GM23248 (cell line): ENCODE measurements around the gene STT3B. TPM values are rescaled to one million over a fixed set of nuclear protein-coding genes. Genes with fewer than 3 reads are reported as not detected.
A peak's percentile ranks its signal among the peaks of the same experiment; 100 is the strongest.

Source experiments
- DNase-seq: peaks from one replicate; pipeline ENCODE4 v3.0.0-alpha.2; 2015
- H2AFZ ChIP-seq: fragments of 200-600 bp; sonication (generic); 2 replicates; pipeline ENCODE4 v1.6.1; 2016; ENCODE audit warnings: antibody characterized with exemption
- H3F3A ChIP-seq: fragments of 200-600 bp; sonication (generic); 2 replicates; pipeline ENCODE4 v1.6.1; 2016; ENCODE audit warnings: mild to moderate bottlenecking, antibody characterized with exemption, mixed run types; ENCODE audit not compliant: insufficient read depth
- H3K27ac ChIP-seq: fragments of 200-600 bp; sonication (generic); 2 replicates; pipeline ENCODE4 v1.5.1; 2016; ENCODE audit warnings: mild to moderate bottlenecking
- H3K27me3 ChIP-seq: fragments of 200-600 bp; sonication (generic); replicated peaks from 2 replicates; pipeline ENCODE4 v1.6.1; 2016; ENCODE audit warnings: mild to moderate bottlenecking; ENCODE audit not compliant: insufficient read depth
- H3K36me3 ChIP-seq: fragments of 200-600 bp; sonication (generic); 2 replicates; pipeline ENCODE4 v1.6.1; 2016; ENCODE audit warnings: low read depth, mild to moderate bottlenecking
- H3K4me1 ChIP-seq: fragments of 200-600 bp; sonication (generic); 2 replicates; pipeline ENCODE4 v1.6.1; 2016; ENCODE audit warnings: mild to moderate bottlenecking; ENCODE audit not compliant: insufficient read depth
- H3K4me2 ChIP-seq: fragments of 200-600 bp; sonication (generic); one replicate; pipeline ENCODE4 v1.6.1; 2016; ENCODE audit warnings: mild to moderate bottlenecking; ENCODE audit not compliant: unreplicated experiment
- H3K4me3 ChIP-seq: fragments of 200-600 bp; sonication (generic); 2 replicates; pipeline ENCODE4 v1.5.1; 2016; ENCODE audit warnings: mild to moderate bottlenecking
- H3K79me2 ChIP-seq: fragments of 200-600 bp; sonication (generic); 2 replicates; pipeline ENCODE4 v1.6.1; 2016; ENCODE audit warnings: mild to moderate bottlenecking; ENCODE audit not compliant: insufficient read depth
- H3K9ac ChIP-seq: fragments of 200-600 bp; sonication (generic); 2 replicates; pipeline ENCODE4 v1.6.1; 2016; ENCODE audit warnings: mild to moderate bottlenecking
- H3K9me2 ChIP-seq: fragments of 200-600 bp; sonication (generic); 2 replicates; pipeline ENCODE4 v1.6.1; 2016; ENCODE audit warnings: mixed run types, mild to moderate bottlenecking, moderate library complexity; ENCODE audit not compliant: insufficient read depth
- H3K9me3 ChIP-seq: fragments of 200-600 bp; sonication (generic); one replicate; pipeline ENCODE4 v1.6.1; 2017; ENCODE audit warnings: low read depth
- H4K20me1 ChIP-seq: fragments of 200-600 bp; sonication (generic); 2 replicates; pipeline ENCODE4 v1.6.0; 2016; ENCODE audit not compliant: insufficient read depth
- EZH2 ChIP-seq: fragments of 200-600 bp; sonication (generic); IDR thresholded peaks from 2 replicates; pipeline ENCODE4 v1.6.1; 2018; ENCODE audit warnings: antibody characterized with exemption, mild to moderate bottlenecking; ENCODE audit not compliant: insufficient read depth, poor library complexity, severe bottlenecking
- EZH2phosphoT487 ChIP-seq: fragments of 200-600 bp; sonication (generic); IDR thresholded peaks from 2 replicates; pipeline ENCODE4 v1.6.1; 2018; ENCODE audit warnings: antibody characterized with exemption, moderate library complexity, mild to moderate bottlenecking, low read depth; ENCODE audit not compliant: insufficient read depth
- WGBS, 2 experiments: methylation state at CpG; one replicate each; pipeline ENCODE4 v1.1.6; 2015 to 2017; ENCODE audit warnings: low lambda C conversion rate in 2 of 2, low coverage in 1 of 2; ENCODE audit errors: missing lambda C conversion rate in 2 of 2; 5-methylcytosine and 5-hydroxymethylcytosine counted together
- in situ Hi-C: fragments of 300-500 bp; cut with MboI; formaldehyde crosslinking; loops from 2 replicates; pipeline ENCODE4 v1.15.0; 2020
- polyA plus RNA-seq: library from polyadenylated mRNA; unstranded; fragments of >200 nt; fragmentation: Nextera tagmentation; extraction: Ambion mirVana; gene quantifications from 2 replicates; pipeline ENCODE4 v1.2.1, GENCODE V29; 2016
- total RNA-seq: library from RNA; depleted of rRNA; stranded (reverse); fragments of >200 nt; shearing (Covaris generic); gene quantifications from 2 replicates; pipeline ENCODE4 v1.2.3, GENCODE V29; 2014

STT3B gene
- total and polyA plus RNA-seq, 2 experiments from 2014 or later: 81.5 to 174 TPM

- TF ChIP-seq EZH2: no peak
- TF ChIP-seq EZH2phosphoT487: no peak
- no peak overlapping the region for H3K4me3 ChIP-seq
- no peaks in the 10 kb centered on the region for H3K9me3 ChIP-seq
- H3K27ac ChIP-seq: no peak overlapping the region
- no peaks in the 10 kb centered on the region for H3K9me2 ChIP-seq
- H3K27me3 ChIP-seq: no peaks in the 10 kb centered on the region
- H3K4me1 ChIP-seq: peaks cover 3% of the 10 kb centered on the region
- in situ Hi-C loops: no loop called here
- no peak for DNase-seq
- peaks cover 100% of the 10 kb centered on the region for H3K79me2 ChIP-seq
- no peaks in the 10 kb centered on the region for H3F3A ChIP-seq
- H3K9ac ChIP-seq: no peak overlapping the region
- no peak overlapping the region for H3K4me2 ChIP-seq
- 99 to 100% methylated on average over 2 of the region's 2 CpGs for WGBS, 2 experiments
- H3K36me3 ChIP-seq: no peaks in the 10 kb centered on the region
- no peak overlapping the region for H2AFZ ChIP-seq
- H4K20me1 ChIP-seq: peaks cover 22% of the 10 kb centered on the region; the same call in 1 of the 2 replicates
These were observed 27.3 kb downstream of the STT3B start for GRCh38 chr3:31559872-31560534.

- Histone ChIP-seq H3K79me2 (peaks cover 100% of the 10 kb centered on the region), H3K9me2 (no peaks in the 10 kb centered on the region), H2AFZ (no peak overlapping the region), H3K9ac (no peak overlapping the region), H3K27me3 (no peaks in the 10 kb centered on the region), H3K36me3 (no peaks in the 10 kb centered on the region), H3K4me1 (peaks cover 9% of the 10 kb centered on the region), H4K20me1 (peaks cover 28% of the 10 kb centered on the region; the same call in 1 of the 2 replicates), H3K4me3 (no peak overlapping the region), H3K9me3 (no peaks in the 10 kb centered on the region), H3K27ac (no peak overlapping the region), H3K4me2 (no peak overlapping the region), H3F3A (no peaks in the 10 kb centered on the region)
- DNase-seq: no peak
- TF ChIP-seq EZH2 (no peak), EZH2phosphoT487 (no peak)
- in situ Hi-C loops: no loop called here
- 86 to 93% methylated on average over 5 of the region's 5 CpGs for WGBS, 2 experiments
These were observed 29.2 kb downstream of the STT3B start for GRCh38 chr3:31561891-31562290.

GRCh38 chr3:31562525-31562924, 29.8 kb downstream of the STT3B start:
- H3K4me2 ChIP-seq: no peak overlapping the region
- no peak overlapping the region for H3K9ac ChIP-seq
- H3K27ac ChIP-seq: no peak overlapping the region
- no peaks in the 10 kb centered on the region for H3F3A ChIP-seq
- H3K4me1 ChIP-seq: peaks cover 9% of the 10 kb centered on the region
- no peak for TF ChIP-seq EZH2phosphoT487
- TF ChIP-seq EZH2: no peak
- 84 to 92% methylated on average over 7 to 8 of the region's 8 CpGs for WGBS, 2 experiments
- peaks cover 100% of the 10 kb centered on the region for H3K79me2 ChIP-seq
- H3K9me3 ChIP-seq: no peaks in the 10 kb centered on the region
- in situ Hi-C loops: no loop called here
- H3K27me3 ChIP-seq: no peaks in the 10 kb centered on the region
- DNase-seq: no peak
- H4K20me1 ChIP-seq: peaks cover 28% of the 10 kb centered on the region; the same call in 1 of the 2 replicates
- H3K36me3 ChIP-seq: no peaks in the 10 kb centered on the region
- H2AFZ ChIP-seq: no peak overlapping the region
- no peaks in the 10 kb centered on the region for H3K9me2 ChIP-seq
- H3K4me3 ChIP-seq: no peak overlapping the region

- H3K27me3 ChIP-seq: no peaks in the 10 kb centered on the region
- H3K9ac ChIP-seq: no peak overlapping the region
- no peaks in the 10 kb centered on the region for H3F3A ChIP-seq
- TF ChIP-seq EZH2phosphoT487 (no peak), EZH2 (no peak)
- H3K4me2 ChIP-seq: no peak overlapping the region
- peaks cover 9% of the 10 kb centered on the region for H3K4me1 ChIP-seq
- peaks cover 26% of the 10 kb centered on the region; the same call in 1 of the 2 replicates for H4K20me1 ChIP-seq
- no peaks in the 10 kb centered on the region for H3K36me3 ChIP-seq
- peaks cover 100% of the 10 kb centered on the region for H3K79me2 ChIP-seq
- WGBS, 2 experiments: 60 to 67% methylated on average over 1 of the region's 1 CpG
- no peaks in the 10 kb centered on the region for H3K9me3 ChIP-seq
- H3K4me3 ChIP-seq: no peak overlapping the region
- peak; percentile 8 for DNase-seq
- no peaks in the 10 kb centered on the region for H3K9me2 ChIP-seq
- no peak overlapping the region for H3K27ac ChIP-seq
- in situ Hi-C loops: no loop called here
- H2AFZ ChIP-seq: no peak overlapping the region
These were observed 32.6 kb downstream of the STT3B start for GRCh38 chr3:31565288-31565687.

- 100% methylated on average over 1 of the region's 1 CpG for WGBS, 2 experiments
- H3K36me3 ChIP-seq: no peaks in the 10 kb centered on the region
- DNase-seq: no peak
- H3K4me3 ChIP-seq: no peak overlapping the region
- peaks cover 21% of the 10 kb centered on the region; the same call in 1 of the 2 replicates for H4K20me1 ChIP-seq
- H3K9ac ChIP-seq: no peak overlapping the region
- no peaks in the 10 kb centered on the region for H3K9me2 ChIP-seq
- in situ Hi-C loops: no loop called here
- no peak overlapping the region for H3K4me2 ChIP-seq
- no peak overlapping the region for H3K27ac ChIP-seq
- TF ChIP-seq EZH2phosphoT487 (no peak), EZH2 (no peak)
- no peaks in the 10 kb centered on the region for H3K27me3 ChIP-seq
- no peaks in the 10 kb centered on the region for H3F3A ChIP-seq
- no peak overlapping the region for H2AFZ ChIP-seq
- H3K79me2 ChIP-seq: peaks cover 97% of the 10 kb centered on the region
- H3K9me3 ChIP-seq: no peaks in the 10 kb centered on the region
- peaks cover 9% of the 10 kb centered on the region for H3K4me1 ChIP-seq
These were observed 34.3 kb downstream of the STT3B start for GRCh38 chr3:31567036-31567435.
